Measurements from ENCODE around the gene PDCD4. TPM values are rescaled to one million over a fixed set of nuclear protein-coding genes. Genes with fewer than 3 reads are reported as not detected.

The PDCD4 gene
- total and polyA plus RNA-seq, 2 of the 4 experiments (the other 2 are of a cell fraction), result 10.9 to 49.7 TPM

DNA sequence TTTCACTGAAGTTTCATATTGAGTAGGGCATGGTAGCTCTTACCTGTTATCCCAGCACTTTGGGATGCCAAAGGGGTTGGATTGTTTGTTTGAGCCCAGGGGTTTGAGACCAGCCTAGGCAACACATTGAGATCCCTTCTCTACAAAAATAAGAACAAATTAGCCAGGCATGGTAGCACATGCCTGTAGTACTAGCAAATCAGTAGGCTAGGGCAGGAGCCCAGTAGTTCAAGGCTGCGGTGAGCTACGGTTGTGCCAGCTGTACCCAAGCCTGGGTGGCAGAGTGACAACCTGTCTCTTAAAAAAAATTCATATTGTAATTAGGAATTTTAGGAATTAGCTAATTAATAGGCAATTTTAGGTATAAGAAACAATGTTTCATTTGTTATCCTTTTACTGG is 29.3 kb downstream of the PDCD4 start:
- peaks cover 13% of the 10 kb centered on the region for H3K36me3 ChIP-seq (ENCODE audit: control insufficient read depth, insufficient read depth, low read length)
- peaks cover 7% of the 10 kb centered on the region; the same call in 1 of the 2 replicates for H3K9me1 ChIP-seq (ENCODE audit: insufficient read depth, low read length)
- no peak overlapping the region for H2AFZ ChIP-seq (replicated peaks; ENCODE audit: low read length, poor library complexity)
- H3K14ac ChIP-seq (replicated peaks; ENCODE audit: low read depth, low read length), result no peak overlapping the region
- peaks cover 13 to 15% of the 10 kb centered on the region in 2 experiments; a peak in 3 of 4 replicates for H3K79me1 ChIP-seq (ENCODE audit: low read depth in 1 of 2, low read length in 2 of 2)
- H3K9me3 ChIP-seq (ENCODE audit: control insufficient read depth, insufficient read depth, low read length), result no peaks in the 10 kb centered on the region
- no peak for TF ChIP-seq POLR2A (IDR thresholded peaks at IDR 0.05; ENCODE audit: low read depth, low read length)
- no peak for TF ChIP-seq MAZ (IDR thresholded peaks at IDR 0.05; ENCODE audit: borderline replicate concordance, low read depth, low read length)
- TF ChIP-seq MAFK (IDR thresholded peaks at IDR 0.05; ENCODE audit: low read depth, low read length), result no peak
- TF ChIP-seq RAD21 (IDR thresholded peaks at IDR 0.05; ENCODE audit: low read length), result no peak
- no peak for TF ChIP-seq MXI1 (IDR thresholded peaks at IDR 0.05; ENCODE audit: borderline replicate concordance, low read depth, low read length)
- TF ChIP-seq, protein P1, sequence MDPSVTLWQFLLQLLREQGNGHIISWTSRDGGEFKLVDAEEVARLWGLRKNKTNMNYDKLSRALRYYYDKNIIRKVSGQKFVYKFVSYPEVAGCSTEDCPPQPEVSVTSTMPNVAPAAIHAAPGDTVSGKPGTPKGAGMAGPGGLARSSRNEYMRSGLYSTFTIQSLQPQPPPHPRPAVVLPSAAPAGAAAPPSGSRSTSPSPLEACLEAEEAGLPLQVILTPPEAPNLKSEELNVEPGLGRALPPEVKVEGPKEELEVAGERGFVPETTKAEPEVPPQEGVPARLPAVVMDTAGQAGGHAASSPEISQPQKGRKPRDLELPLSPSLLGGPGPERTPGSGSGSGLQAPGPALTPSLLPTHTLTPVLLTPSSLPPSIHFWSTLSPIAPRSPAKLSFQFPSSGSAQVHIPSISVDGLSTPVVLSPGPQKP (IDR thresholded peaks at IDR 0.05; ENCODE audit: borderline replicate concordance, low read depth, low read length), result no peak
- TF ChIP-seq, protein P2, sequence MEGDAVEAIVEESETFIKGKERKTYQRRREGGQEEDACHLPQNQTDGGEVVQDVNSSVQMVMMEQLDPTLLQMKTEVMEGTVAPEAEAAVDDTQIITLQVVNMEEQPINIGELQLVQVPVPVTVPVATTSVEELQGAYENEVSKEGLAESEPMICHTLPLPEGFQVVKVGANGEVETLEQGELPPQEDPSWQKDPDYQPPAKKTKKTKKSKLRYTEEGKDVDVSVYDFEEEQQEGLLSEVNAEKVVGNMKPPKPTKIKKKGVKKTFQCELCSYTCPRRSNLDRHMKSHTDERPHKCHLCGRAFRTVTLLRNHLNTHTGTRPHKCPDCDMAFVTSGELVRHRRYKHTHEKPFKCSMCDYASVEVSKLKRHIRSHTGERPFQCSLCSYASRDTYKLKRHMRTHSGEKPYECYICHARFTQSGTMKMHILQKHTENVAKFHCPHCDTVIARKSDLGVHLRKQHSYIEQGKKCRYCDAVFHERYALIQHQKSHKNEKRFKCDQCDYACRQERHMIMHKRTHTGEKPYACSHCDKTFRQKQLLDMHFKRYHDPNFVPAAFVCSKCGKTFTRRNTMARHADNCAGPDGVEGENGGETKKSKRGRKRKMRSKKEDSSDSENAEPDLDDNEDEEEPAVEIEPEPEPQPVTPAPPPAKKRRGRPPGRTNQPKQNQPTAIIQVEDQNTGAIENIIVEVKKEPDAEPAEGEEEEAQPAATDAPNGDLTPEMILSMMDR (conservative IDR thresholded peaks at IDR 0.05; ENCODE audit: low read depth, low read length), result no peak
- TF ChIP-seq SMC3 (IDR thresholded peaks at IDR 0.05; ENCODE audit: low read depth, low read length), result no peak
- no peak for TF ChIP-seq CEBPB (IDR thresholded peaks at IDR 0.05; ENCODE audit: low read depth, low read length)
- no peak for TF ChIP-seq RFX5 (IDR thresholded peaks at IDR 0.05; ENCODE audit: low read depth, low read length)
- no peak for TF ChIP-seq BHLHE40 (IDR thresholded peaks at IDR 0.05; ENCODE audit: low read depth, low read length)
- TF ChIP-seq FOS (IDR thresholded peaks at IDR 0.05; ENCODE audit: low read depth, low read length), result no peak
- TF ChIP-seq CHD1 (IDR thresholded peaks at IDR 0.05; ENCODE audit: low read depth, low read length), result no peak
- TF ChIP-seq, protein P3, sequence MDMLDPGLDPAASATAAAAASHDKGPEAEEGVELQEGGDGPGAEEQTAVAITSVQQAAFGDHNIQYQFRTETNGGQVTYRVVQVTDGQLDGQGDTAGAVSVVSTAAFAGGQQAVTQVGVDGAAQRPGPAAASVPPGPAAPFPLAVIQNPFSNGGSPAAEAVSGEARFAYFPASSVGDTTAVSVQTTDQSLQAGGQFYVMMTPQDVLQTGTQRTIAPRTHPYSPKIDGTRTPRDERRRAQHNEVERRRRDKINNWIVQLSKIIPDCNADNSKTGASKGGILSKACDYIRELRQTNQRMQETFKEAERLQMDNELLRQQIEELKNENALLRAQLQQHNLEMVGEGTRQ (IDR thresholded peaks at IDR 0.05; ENCODE audit: low read depth, low read length), result no peak
- H2BK15ac ChIP-seq (ENCODE audit: low read depth, low read length), result no peak overlapping the region
- H3K56ac ChIP-seq (ENCODE audit: extremely low read depth, insufficient read depth, low read length), result no peak overlapping the region
- H2BK5ac ChIP-seq (ENCODE audit: low read depth, low read length, poor library complexity, severe bottlenecking), result no peak overlapping the region
- H4K8ac ChIP-seq (ENCODE audit: low read depth in 2 of 2, low read length in 2 of 2), result no peak overlapping the region
- WGBS, 2 experiments (ENCODE audit: extremely low coverage in 2 of 2, insufficient read length in 1 of 2), result no CpG with 5 or more reads among the region's 2 CpGs
- peak overlapping the region; percentile 18; the same call in 1 of the 2 replicates for H2BK20ac ChIP-seq (ENCODE audit: low read depth, low read length)
- POLR2A ChIA-PET (ENCODE audit: unreplicated experiment), result no interaction called here
- H3K27me3 ChIP-seq (ENCODE audit: control insufficient read depth, insufficient read depth, low read length), result no peaks in the 10 kb centered on the region
- no peak overlapping the region for H3K4me2 ChIP-seq (ENCODE audit: low read depth, low read length)
- DNase-seq (no peak), ATAC-seq (ENCODE audit: low read depth) (no peak)
- no peak overlapping the region for H4K5ac ChIP-seq (ENCODE audit: low read depth, low read length)
- H3K27ac ChIP-seq (ENCODE audit: insufficient read depth, low read length), result no peak overlapping the region
- no peak overlapping the region for H2AK9ac ChIP-seq (replicated peaks; ENCODE audit: low read depth, low read length, poor library complexity)
- no peak overlapping the region for H2AK5ac ChIP-seq (ENCODE audit: low read depth, low read length)
- intact Hi-C loops (cut with micrococcal nuclease) (no loop called here), in situ Hi-C loops (cut with MboI; ENCODE audit: low sequenced_read_pairs) (no loop called here), dilution Hi-C loops (cut with HindIII; ENCODE audit: low sequenced_read_pairs, unreplicated experiment) (no loop called here)
- H3K4me1 ChIP-seq (ENCODE audit: control insufficient read depth, insufficient read depth, low read length), result peaks cover 9% of the 10 kb centered on the region
- H3K4me3 ChIP-seq (ENCODE audit: insufficient read depth, low read depth, low read length), result no peak overlapping the region
- H3K23ac ChIP-seq (ENCODE audit: low read depth, low read length), result no peak overlapping the region
- CTCF ChIA-PET, result interaction anchor here (1.6 kb wide), 1 partner anchor 10 kb away, joined by 4 read pairs; no protein-coding TSS in a partner anchor
- H4K91ac ChIP-seq (ENCODE audit: insufficient read depth, low read depth, low read length), result no peak overlapping the region
- H3K18ac ChIP-seq (ENCODE audit: low read depth, low read length), result no peak overlapping the region
- no peaks in the 10 kb centered on the region for H4K20me1 ChIP-seq (ENCODE audit: insufficient read depth, low read length)
- no peak overlapping the region for H2BK120ac ChIP-seq (ENCODE audit: low read depth, low read length)
- BruUV-seq (replicated peaks), result no TSS peak
- H3K9ac ChIP-seq (ENCODE audit: low read depth, low read length), result no peak overlapping the region
- H3K4ac ChIP-seq (ENCODE audit: low read depth, low read length), result no peak overlapping the region

Data from IMR-90 (cell line).